Stimulated activated CD4-positive, alpha-beta T cell treated with anti-CD3 and anti-CD28 coated beads, Interleukin-2, amount 100 ng/mL, for 4 hours (primary cell): ENCODE measurements around the gene SEMA5A.

Source experiments
- DNase-seq: peaks from one replicate; pipeline ENCODE4 v3.0.0-alpha.2; 2020; ENCODE audit warnings: low read depth

The SEMA5A gene

GRCh38 chr5:9265441-9266287 lies 280.2 kb downstream of the SEMA5A start:
- DNase-seq = no peak

GRCh38 chr5:9264301-9264700 lies 281.6 kb downstream of the SEMA5A start:
- no peak for DNase-seq

- DNase-seq = no peak
These were observed 282.2 kb downstream of the SEMA5A start for GRCh38 chr5:9263656-9264055.

GRCh38 chr5:9251379-9251980 lies 294.4 kb downstream of the SEMA5A start:
- DNase-seq = no peak

- DNase-seq = no peak
These were observed 296.6 kb downstream of the SEMA5A start for GRCh38 chr5:9249231-9249630.

GRCh38 chr5:9245071-9245470 lies 300.8 kb downstream of the SEMA5A start:
- no peak for DNase-seq

- DNase-seq = no peak
These were observed 301.5 kb downstream of the SEMA5A start for GRCh38 chr5:9244417-9244816.

GRCh38 chr5:9241479-9242305 lies 304.2 kb downstream of the SEMA5A start:
- no peak for DNase-seq

GRCh38 chr5:9240431-9240830 lies 305.4 kb downstream of the SEMA5A start:
- no peak for DNase-seq

- no peak for DNase-seq
These were observed 306.2 kb downstream of the SEMA5A start for GRCh38 chr5:9239626-9240025.

GRCh38 chr5:9239071-9239470 lies 306.8 kb downstream of the SEMA5A start:
- DNase-seq = no peak

- DNase-seq = no peak
These were observed 312.2 kb downstream of the SEMA5A start for GRCh38 chr5:9233712-9234111.

- no peak for DNase-seq
These were observed 312.8 kb downstream of the SEMA5A start for GRCh38 chr5:9233035-9233434.

GRCh38 chr5:9231842-9232241 lies 314.0 kb downstream of the SEMA5A start:
- DNase-seq = no peak

- no peak for DNase-seq
These were observed 315.5 kb downstream of the SEMA5A start for GRCh38 chr5:9230355-9230754.

- DNase-seq = no peak
These were observed 319.8 kb downstream of the SEMA5A start for GRCh38 chr5:9226016-9226536.

- DNase-seq = no peak
These were observed 323.6 kb downstream of the SEMA5A start for GRCh38 chr5:9222054-9222976.

- DNase-seq = no peak
These were observed 327.5 kb downstream of the SEMA5A start for GRCh38 chr5:9218358-9218757.

GRCh38 chr5:9212605-9213004 lies 333.3 kb downstream of the SEMA5A start:
- DNase-seq = no peak

GRCh38 chr5:9209846-9210492 lies 335.9 kb downstream of the SEMA5A start:
- DNase-seq = no peak
